ENCODE measurements around the gene CELSR2.

The CELSR2 gene

GRCh38 chr1:109296782-109297181, 47.4 kb downstream of the CELSR2 start:
- Histone ChIP-seq H3K4me2 (ENCODE audit: low read length) (no peak overlapping the region), H3K9me2 (replicated peaks; ENCODE audit: control insufficient read depth, low read length) (no peaks in the 10 kb centered on the region), H3K79me2 (ENCODE audit: control insufficient read depth, low read length) (no peaks in the 10 kb centered on the region), H3K4me3 (ENCODE audit: low read length) (no peak overlapping the region), H3K27ac (ENCODE audit: low read depth, low read length) (no peak overlapping the region), H3F3A (ENCODE audit: control insufficient read depth, insufficient read depth) (no peaks in the 10 kb centered on the region; the same call in 1 of the 2 replicates), H3K27me3 (ENCODE audit: control insufficient read depth, low read length) (no peaks in the 10 kb centered on the region), H3K36me3 (ENCODE audit: control insufficient read depth, low read length) (no peaks in the 10 kb centered on the region), H4K20me1 (ENCODE audit: control insufficient read depth, insufficient read depth, low read depth, low read length) (no peaks in the 10 kb centered on the region), H3K9me3 (ENCODE audit: control insufficient read depth, insufficient read depth, low read length) (no peaks in the 10 kb centered on the region), H3K4me1 (ENCODE audit: control insufficient read depth, low read length) (peaks cover 27% of the 10 kb centered on the region)
- no peak for TF ChIP-seq CTCF (IDR thresholded peaks at IDR 0.05; ENCODE audit: low read depth, low read length, poor library complexity, severe bottlenecking)
- no peak for TF ChIP-seq EZH2phosphoT487 (IDR thresholded peaks at IDR 0.05; ENCODE audit: borderline replicate concordance, low read length)

- no peak overlapping the region for H3K4me2 ChIP-seq (ENCODE audit: low read length)
- no peaks in the 10 kb centered on the region for H3F3A ChIP-seq (ENCODE audit: control insufficient read depth, insufficient read depth)
- no peaks in the 10 kb centered on the region for H3K9me2 ChIP-seq (replicated peaks; ENCODE audit: control insufficient read depth, low read length)
- peaks cover 25% of the 10 kb centered on the region for H3K4me1 ChIP-seq (ENCODE audit: control insufficient read depth, low read length)
- H3K27me3 ChIP-seq (ENCODE audit: control insufficient read depth, low read length): no peaks in the 10 kb centered on the region
- H3K9me3 ChIP-seq (ENCODE audit: control insufficient read depth, insufficient read depth, low read length): no peaks in the 10 kb centered on the region
- H3K79me2 ChIP-seq (ENCODE audit: control insufficient read depth, low read length): no peaks in the 10 kb centered on the region
- H3K36me3 ChIP-seq (ENCODE audit: control insufficient read depth, low read length): no peaks in the 10 kb centered on the region
- TF ChIP-seq EZH2phosphoT487 (IDR thresholded peaks at IDR 0.05; ENCODE audit: borderline replicate concordance, low read length) (no peak), CTCF (IDR thresholded peaks at IDR 0.05; ENCODE audit: low read depth, low read length, poor library complexity, severe bottlenecking) (no peak)
- H3K4me3 ChIP-seq (ENCODE audit: low read length): no peak overlapping the region
- H3K27ac ChIP-seq (ENCODE audit: low read depth, low read length): no peak overlapping the region
- H4K20me1 ChIP-seq (ENCODE audit: control insufficient read depth, insufficient read depth, low read depth, low read length): no peaks in the 10 kb centered on the region
Observed at GRCh38 chr1:109298666-109299557, 49.6 kb downstream of the CELSR2 start.

GRCh38 chr1:109299558-109300343, 50.4 kb downstream of the CELSR2 start:
- H3K4me1 ChIP-seq (ENCODE audit: control insufficient read depth, low read length): peaks cover 22% of the 10 kb centered on the region
- no peaks in the 10 kb centered on the region for H3F3A ChIP-seq (ENCODE audit: control insufficient read depth, insufficient read depth)
- TF ChIP-seq EZH2phosphoT487 (IDR thresholded peaks at IDR 0.05; ENCODE audit: borderline replicate concordance, low read length): no peak
- no peak for TF ChIP-seq CTCF (IDR thresholded peaks at IDR 0.05; ENCODE audit: low read depth, low read length, poor library complexity, severe bottlenecking)
- H3K27me3 ChIP-seq (ENCODE audit: control insufficient read depth, low read length): no peaks in the 10 kb centered on the region
- no peaks in the 10 kb centered on the region for H3K36me3 ChIP-seq (ENCODE audit: control insufficient read depth, low read length)
- H3K4me2 ChIP-seq (ENCODE audit: low read length): no peak overlapping the region
- H3K9me2 ChIP-seq (replicated peaks; ENCODE audit: control insufficient read depth, low read length): no peaks in the 10 kb centered on the region
- H3K27ac ChIP-seq (ENCODE audit: low read depth, low read length): no peak overlapping the region
- H4K20me1 ChIP-seq (ENCODE audit: control insufficient read depth, insufficient read depth, low read depth, low read length): no peaks in the 10 kb centered on the region
- H3K9me3 ChIP-seq (ENCODE audit: control insufficient read depth, insufficient read depth, low read length): no peaks in the 10 kb centered on the region
- no peaks in the 10 kb centered on the region for H3K79me2 ChIP-seq (ENCODE audit: control insufficient read depth, low read length)
- H3K4me3 ChIP-seq (ENCODE audit: low read length): no peak overlapping the region
